Astrocyte of the spinal cord (primary cell): ENCODE data around the gene TOR1AIP1.

Source experiments
- DNase-seq: peaks from one replicate; pipeline ENCODE4 v3.0.0; 2011; ENCODE audit warnings: low read depth, low spot score
- H3K4me3 ChIP-seq: 2 replicates; pipeline ENCODE4 v1.5.1; 2011; ENCODE audit warnings: low read depth, mild to moderate bottlenecking, low read length, moderate library complexity
- CTCF ChIP-seq: IDR thresholded peaks from 2 replicates; pipeline ENCODE4 v1.5.1; 2012; ENCODE audit warnings: low read depth, mild to moderate bottlenecking, low read length, inconsistent platforms
- in situ Hi-C: cut with HindIII; loops from 2 replicates; pipeline ENCODE4 v1.10.0; 2017; ENCODE audit warnings: low sequenced_read_pairs

TOR1AIP1 gene

GRCh38 chr1:179950651-179951050, 68.6 kb downstream of the TOR1AIP1 start:
- no peak for DNase-seq
- in situ Hi-C loops, result no loop called here
- TF ChIP-seq CTCF, result no peak
- no peak overlapping the region for H3K4me3 ChIP-seq

GRCh38 chr1:179951383-179952144, 69.5 kb downstream of the TOR1AIP1 start:
- no peak overlapping the region for H3K4me3 ChIP-seq
- DNase-seq, result no peak
- in situ Hi-C loops, result no loop called here
- no peak for TF ChIP-seq CTCF

DNA sequence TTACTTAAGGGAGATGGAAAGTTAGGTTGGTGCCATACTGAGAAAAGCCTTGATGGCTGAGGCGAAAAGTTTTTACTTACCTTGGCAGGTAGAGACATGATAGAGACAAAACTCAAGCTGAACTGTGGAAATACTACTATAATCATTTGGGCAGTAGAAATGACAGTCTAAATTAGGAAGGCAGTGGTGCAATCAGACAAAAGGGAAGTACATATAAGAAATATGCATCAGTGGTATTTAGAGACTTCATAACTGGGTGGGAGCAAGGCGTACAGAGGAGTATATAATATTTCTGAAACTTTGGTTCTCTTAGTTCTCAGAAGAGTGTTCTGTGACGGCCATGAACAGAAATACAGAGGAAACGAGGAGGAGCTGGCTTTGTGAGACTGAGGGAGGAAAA, 70.1 kb downstream of the TOR1AIP1 start:
- no peak overlapping the region for H3K4me3 ChIP-seq
- DNase-seq, result no peak
- in situ Hi-C loops, result no loop called here
- no peak for TF ChIP-seq CTCF

GRCh38 chr1:179953974-179954492, 71.9 kb downstream of the TOR1AIP1 start:
- in situ Hi-C loops, result no loop called here
- TF ChIP-seq CTCF, result peak; percentile 25
- H3K4me3 ChIP-seq, result peak overlapping the region; percentile 88
- no peak for DNase-seq

- TF ChIP-seq CTCF, result no peak
- DNase-seq, result peak; percentile 99
- in situ Hi-C loops, result no loop called here
- peak within 1 kb of the TSS; percentile 88 for H3K4me3 ChIP-seq
These were observed 72.6 kb downstream of the TOR1AIP1 start, which contains the start of gene CEP350 for GRCh38 chr1:179954493-179955286. TSS of gene CEP350 (plus strand) at chr1:179954810. CDS start at chr1:179986182, 31,372 bp downstream.

- no peak for TF ChIP-seq CTCF
- H3K4me3 ChIP-seq, result peak overlapping the region; percentile 88
- in situ Hi-C loops, result no loop called here
- no peak for DNase-seq
These were observed 73.2 kb downstream of the TOR1AIP1 start for GRCh38 chr1:179955287-179955680.
